OCI-LY3 (cell line): ENCODE results near the gene WWTR1.

Source experiments
- CTCF ChIP-seq: fragments of 200-600, 300-600 bp; sonication (generic); IDR thresholded peaks from 2 replicates; pipeline ENCODE4 v1.5.1; 2014; ENCODE audit warnings: antibody characterized with exemption, low read length, low read depth
- EZH2phosphoT487 ChIP-seq: fragments of 200-600 bp; shearing (Covaris generic); IDR thresholded peaks from 2 replicates; pipeline ENCODE4 v1.6.1; 2018; ENCODE audit warnings: antibody characterized with exemption, mixed run types, low read depth

GRCh38 chr3:149547413-149547812 is 110.4 kb downstream of the WWTR1 start:
- no peak for TF ChIP-seq CTCF
- TF ChIP-seq EZH2phosphoT487: no peak
